Measurements from ENCODE around the gene NPM3. TPM values are rescaled to one million over a fixed set of nuclear protein-coding genes. Genes with fewer than 3 reads are reported as not detected.

Gene NPM3
- total and polyA plus RNA-seq, 2 of the 4 experiments (the other 2 are of a cell fraction), result 84.1 to 112 TPM

- H3K4me3 ChIP-seq (ENCODE audit: insufficient read depth, low read depth, low read length), result no peak overlapping the region
- 100% methylated on average over 8 of the region's 12 CpGs; no CpG with 5 or more reads in 1 of the 2 experiments for WGBS, 2 experiments (ENCODE audit: extremely low coverage in 2 of 2, insufficient read length in 1 of 2)
- in situ Hi-C loops (cut with MboI; ENCODE audit: low sequenced_read_pairs), result no loop called here
- H4K91ac ChIP-seq (ENCODE audit: insufficient read depth, low read depth, low read length), result no peak overlapping the region
- no peak overlapping the region for H2BK15ac ChIP-seq (ENCODE audit: low read depth, low read length)
- H3K27ac ChIP-seq (ENCODE audit: insufficient read depth, low read length), result no peak overlapping the region
- H4K8ac ChIP-seq (ENCODE audit: low read depth in 2 of 2, low read length in 2 of 2), result no peak overlapping the region
- no peak overlapping the region for H2AFZ ChIP-seq (replicated peaks; ENCODE audit: low read length, poor library complexity)
- H3K36me3 ChIP-seq (ENCODE audit: control insufficient read depth, insufficient read depth, low read length), result peaks cover 55% of the 10 kb centered on the region
- H4K20me1 ChIP-seq (ENCODE audit: insufficient read depth, low read length), result peaks cover 14% of the 10 kb centered on the region
- H3K14ac ChIP-seq (replicated peaks; ENCODE audit: low read depth, low read length), result no peak overlapping the region
- H3K79me1 ChIP-seq (ENCODE audit: low read depth in 1 of 2, low read length in 2 of 2), result peaks cover 45 to 50% of the 10 kb centered on the region in 2 experiments
- no peak for TF ChIP-seq USF2 (IDR thresholded peaks at IDR 0.05; ENCODE audit: low read depth, low read length)
- no peak for TF ChIP-seq CHD1 (IDR thresholded peaks at IDR 0.05; ENCODE audit: low read depth, low read length)
- TF ChIP-seq POLR2A (IDR thresholded peaks at IDR 0.05; ENCODE audit: low read depth, low read length), result no peak
- TF ChIP-seq BHLHE40 (IDR thresholded peaks at IDR 0.05; ENCODE audit: low read depth, low read length), result no peak
- no peak for TF ChIP-seq MAZ (IDR thresholded peaks at IDR 0.05; ENCODE audit: borderline replicate concordance, low read depth, low read length)
- TF ChIP-seq RAD21 (IDR thresholded peaks at IDR 0.05; ENCODE audit: low read length), result no peak
- TF ChIP-seq RCOR1 (IDR thresholded peaks at IDR 0.05; ENCODE audit: insufficient replicate concordance, low read length), result no peak
- no peak for TF ChIP-seq FOS (IDR thresholded peaks at IDR 0.05; ENCODE audit: low read depth, low read length)
- no peak for TF ChIP-seq ELK1 (IDR thresholded peaks at IDR 0.05; ENCODE audit: borderline replicate concordance, low read depth, low read length)
- TF ChIP-seq MAFK (IDR thresholded peaks at IDR 0.05; ENCODE audit: low read depth, low read length), result no peak
- TF ChIP-seq RFX5 (IDR thresholded peaks at IDR 0.05; ENCODE audit: low read depth, low read length), result no peak
- no peak for TF ChIP-seq CEBPB (IDR thresholded peaks at IDR 0.05; ENCODE audit: low read depth, low read length)
- TF ChIP-seq CTCF (conservative IDR thresholded peaks at IDR 0.05; ENCODE audit: low read depth, low read length), result no peak
- no peak for TF ChIP-seq SMC3 (IDR thresholded peaks at IDR 0.05; ENCODE audit: low read depth, low read length)
- TF ChIP-seq MXI1 (IDR thresholded peaks at IDR 0.05; ENCODE audit: borderline replicate concordance, low read depth, low read length), result no peak
- TF ChIP-seq NFE2L2 (IDR thresholded peaks at IDR 0.05; ENCODE audit: low read depth, low read length), result no peak
- H3K4me2 ChIP-seq (ENCODE audit: low read depth, low read length), result no peak overlapping the region
- no peak overlapping the region for H3K18ac ChIP-seq (ENCODE audit: low read depth, low read length)
- H3K4me1 ChIP-seq (ENCODE audit: control insufficient read depth, insufficient read depth, low read length), result no peaks in the 10 kb centered on the region
- H4K5ac ChIP-seq (ENCODE audit: low read depth, low read length), result no peak overlapping the region
- no peak overlapping the region for H2BK5ac ChIP-seq (ENCODE audit: low read depth, low read length, poor library complexity, severe bottlenecking)
- H3K9me1 ChIP-seq (ENCODE audit: insufficient read depth, low read length), result no peaks in the 10 kb centered on the region
- DNase-seq, result no peak
- H2BK120ac ChIP-seq (ENCODE audit: low read depth, low read length), result no peak overlapping the region
- H2AK5ac ChIP-seq (ENCODE audit: low read depth, low read length), result no peak overlapping the region
- ChIA-PET CTCF (no interaction called here), POLR2A (ENCODE audit: unreplicated experiment) (no interaction called here)
- no peaks in the 10 kb centered on the region for H3K9me3 ChIP-seq (ENCODE audit: control insufficient read depth, insufficient read depth, low read length)
- dilution Hi-C loops (cut with HindIII; ENCODE audit: low sequenced_read_pairs, unreplicated experiment), result no loop called here
- no peak overlapping the region for H3K9ac ChIP-seq (ENCODE audit: low read depth, low read length)
- BruUV-seq (replicated peaks), result no TSS peak
- H3K23ac ChIP-seq (ENCODE audit: low read depth, low read length), result no peak overlapping the region
- intact Hi-C loops (cut with micrococcal nuclease), result no loop called here
- no peak overlapping the region for H2AK9ac ChIP-seq (replicated peaks; ENCODE audit: low read depth, low read length, poor library complexity)
- no peak overlapping the region for H3K56ac ChIP-seq (ENCODE audit: extremely low read depth, insufficient read depth, low read length)
- no peaks in the 10 kb centered on the region for H3K27me3 ChIP-seq (ENCODE audit: control insufficient read depth, insufficient read depth, low read length)
- H3K4ac ChIP-seq (ENCODE audit: low read depth, low read length), result no peak overlapping the region
- ATAC-seq (ENCODE audit: low read depth), result no peak
- H2BK20ac ChIP-seq (ENCODE audit: low read depth, low read length), result no peak overlapping the region
Measured at GRCh38 chr10:101793526-101793925, 10.3 kb upstream of the NPM3 start.
